Measurements from ENCODE around the gene MTMR3.
"Not testable (repeated sequence)": the region's sequence is repeated elsewhere in the genome, so short reads cannot be mapped to it uniquely, and the experiment has no call there.

The MTMR3 gene

DNA sequence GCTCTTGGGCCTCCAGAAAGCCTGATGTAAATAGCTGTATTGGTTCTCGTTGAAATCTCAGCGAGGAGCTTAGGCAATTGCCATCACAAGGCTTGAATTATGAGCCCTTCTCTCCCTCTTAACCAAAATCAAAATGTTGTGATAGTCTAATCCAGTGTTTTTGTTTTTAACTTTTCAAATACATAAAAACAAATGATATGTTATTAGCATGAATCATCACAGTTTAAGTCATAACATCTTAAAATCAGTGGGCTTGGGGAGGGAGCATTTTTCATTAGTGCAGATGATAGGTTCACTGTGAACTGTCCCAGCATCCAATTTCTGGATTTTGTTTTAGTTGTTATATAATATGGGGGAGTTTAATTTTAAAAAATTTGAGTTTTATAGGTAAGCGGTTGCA lies 148.4 kb downstream of the MTMR3 start:
- DNase-seq, result no peak

- DNase-seq, result no peak
Observed at GRCh38 chr22:30031764-30032455, 148.9 kb downstream of the MTMR3 start.

GRCh38 chr22:30033137-30033536 lies 150.2 kb downstream of the MTMR3 start:
- DNase-seq, result no peak

- no peak for DNase-seq
Observed at GRCh38 chr22:30033901-30034300, 150.9 kb downstream of the MTMR3 start.

GRCh38 chr22:30036656-30037055 lies 153.7 kb downstream of the MTMR3 start:
- DNase-seq, result no peak

DNA sequence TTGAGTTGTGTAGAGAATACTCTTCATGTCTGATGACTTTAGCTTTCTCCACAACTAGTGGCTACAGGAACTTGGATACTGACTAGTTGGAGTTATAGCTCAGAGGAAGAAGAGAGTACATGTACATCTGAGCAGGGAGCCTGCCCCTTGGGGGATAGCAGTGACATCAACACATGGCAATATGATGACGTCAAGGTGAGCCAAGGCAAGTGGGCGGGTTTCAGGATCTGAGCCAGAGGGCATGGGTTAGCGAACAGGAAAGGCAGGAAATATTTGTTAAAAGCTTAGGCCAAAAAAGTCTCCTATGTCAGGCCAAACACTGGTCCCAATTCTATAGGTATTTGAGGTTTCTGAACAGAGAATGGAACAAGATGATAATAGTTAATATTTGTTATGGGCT lies 155.2 kb downstream of the MTMR3 start:
- no peak for DNase-seq

DNA sequence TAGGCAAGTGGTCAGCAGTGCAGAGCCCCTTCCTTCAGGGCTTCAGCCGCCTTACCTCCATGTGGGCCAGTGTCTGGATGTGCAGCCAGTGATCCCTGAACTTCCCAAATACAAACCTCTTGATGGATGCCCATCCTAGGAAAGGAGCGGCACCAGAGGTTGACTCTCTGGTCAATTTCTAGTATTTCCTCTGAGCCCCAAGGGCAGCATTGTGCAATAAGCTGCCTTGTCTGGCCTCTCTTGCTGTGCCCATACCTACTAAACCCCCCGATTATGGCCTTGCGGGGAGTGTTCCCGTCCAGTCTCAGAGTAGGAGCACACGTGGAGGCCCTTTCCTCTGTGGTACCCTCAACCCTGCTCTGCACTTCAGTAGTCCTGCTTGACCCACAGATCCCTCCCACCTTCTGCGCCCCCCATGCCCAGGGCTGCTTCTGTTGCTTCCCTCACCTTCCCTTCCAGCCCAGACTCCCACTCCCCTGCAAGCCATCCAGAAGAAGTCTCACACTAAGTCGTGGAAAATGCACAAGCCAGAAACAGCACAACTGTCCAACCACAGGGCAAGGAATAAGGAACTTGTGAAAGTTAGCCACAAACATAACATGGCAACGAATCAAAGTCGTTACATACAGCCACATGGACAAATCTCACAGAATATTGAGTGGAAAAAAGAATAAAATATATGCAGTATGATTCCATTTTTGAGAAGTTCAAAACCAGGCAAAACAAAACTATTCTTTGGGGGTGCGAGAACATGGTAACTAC lies 157.7 kb downstream of the MTMR3 start:
- no peak for DNase-seq

- no peak for DNase-seq
Observed at GRCh38 chr22:30041475-30041874, 158.5 kb downstream of the MTMR3 start.

GRCh38 chr22:30041881-30042280 lies 158.9 kb downstream of the MTMR3 start:
- no peak for DNase-seq

GRCh38 chr22:30043161-30043560 lies 160.2 kb downstream of the MTMR3 start:
- no peak for DNase-seq

GRCh38 chr22:30044369-30044768 lies 161.4 kb downstream of the MTMR3 start:
- DNase-seq, result no peak

GRCh38 chr22:30044881-30045493 lies 162.0 kb downstream of the MTMR3 start:
- DNase-seq, result no peak

DNA sequence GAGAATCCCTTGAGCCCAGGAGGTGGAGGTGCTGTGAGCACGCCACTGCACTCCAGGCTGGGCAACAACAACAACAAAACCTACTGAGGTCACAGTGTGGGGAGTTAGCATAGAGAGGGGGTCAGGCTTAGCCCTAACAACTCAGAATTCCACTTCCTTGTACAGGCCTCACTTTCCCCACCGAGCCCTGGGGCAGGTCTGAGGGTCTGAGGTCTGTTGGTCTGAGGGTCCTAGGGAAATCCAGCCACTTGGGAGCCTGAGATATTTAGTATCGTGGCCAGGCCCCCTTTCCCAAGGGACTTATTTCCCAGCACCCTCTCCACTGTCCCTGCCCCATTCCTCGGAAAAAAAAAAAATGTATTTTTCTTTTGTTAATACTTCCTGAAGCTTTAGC lies 162.5 kb downstream of the MTMR3 start:
- no peak for DNase-seq

DNA sequence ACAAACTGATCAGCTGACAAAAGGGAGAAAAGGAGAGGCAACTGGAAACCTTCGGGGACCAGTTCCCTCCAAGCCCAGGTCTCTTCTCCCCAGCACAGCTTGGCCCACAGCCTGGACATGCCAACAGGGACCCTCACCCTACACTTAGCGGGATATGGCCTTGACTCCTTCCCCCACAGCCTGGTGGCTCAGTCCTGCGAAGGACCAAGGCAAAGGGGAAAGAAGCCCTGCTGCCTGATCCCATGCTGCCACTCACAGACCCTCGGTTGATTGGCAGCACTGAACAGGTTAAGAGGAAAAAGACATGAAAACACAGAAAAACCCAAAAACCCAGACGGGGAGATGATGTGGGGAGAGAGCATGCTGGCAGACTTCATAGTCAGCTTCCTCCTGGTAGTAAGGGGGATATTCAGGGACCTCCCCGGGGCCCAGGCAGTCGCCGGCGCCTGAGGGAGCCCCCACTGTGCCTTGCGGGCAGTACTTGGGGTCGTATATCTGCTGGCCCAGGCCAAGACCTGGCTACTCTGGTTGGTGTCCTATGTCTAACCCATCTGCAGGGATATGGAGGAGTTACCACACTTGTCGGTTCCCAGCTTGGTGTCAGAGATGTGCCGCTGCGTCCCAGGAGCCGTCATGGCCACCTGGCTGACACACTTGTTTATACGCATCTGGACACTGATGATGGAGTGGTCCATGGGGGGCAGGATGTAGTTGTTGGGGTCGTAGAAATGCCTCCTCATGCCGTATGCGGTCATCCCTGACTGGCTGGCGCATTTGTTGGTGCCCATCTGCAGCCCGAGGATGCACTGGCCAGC lies 163.1 kb downstream of the MTMR3 start:
- no peak for DNase-seq

GRCh38 chr22:30046716-30047363 lies 163.9 kb downstream of the MTMR3 start:
- no peak for DNase-seq

- DNase-seq, result no peak
Observed at GRCh38 chr22:30047364-30047738, 164.4 kb downstream of the MTMR3 start.

- DNase-seq, result no peak
Observed at GRCh38 chr22:30048681-30049080, 165.7 kb downstream of the MTMR3 start.

DNA sequence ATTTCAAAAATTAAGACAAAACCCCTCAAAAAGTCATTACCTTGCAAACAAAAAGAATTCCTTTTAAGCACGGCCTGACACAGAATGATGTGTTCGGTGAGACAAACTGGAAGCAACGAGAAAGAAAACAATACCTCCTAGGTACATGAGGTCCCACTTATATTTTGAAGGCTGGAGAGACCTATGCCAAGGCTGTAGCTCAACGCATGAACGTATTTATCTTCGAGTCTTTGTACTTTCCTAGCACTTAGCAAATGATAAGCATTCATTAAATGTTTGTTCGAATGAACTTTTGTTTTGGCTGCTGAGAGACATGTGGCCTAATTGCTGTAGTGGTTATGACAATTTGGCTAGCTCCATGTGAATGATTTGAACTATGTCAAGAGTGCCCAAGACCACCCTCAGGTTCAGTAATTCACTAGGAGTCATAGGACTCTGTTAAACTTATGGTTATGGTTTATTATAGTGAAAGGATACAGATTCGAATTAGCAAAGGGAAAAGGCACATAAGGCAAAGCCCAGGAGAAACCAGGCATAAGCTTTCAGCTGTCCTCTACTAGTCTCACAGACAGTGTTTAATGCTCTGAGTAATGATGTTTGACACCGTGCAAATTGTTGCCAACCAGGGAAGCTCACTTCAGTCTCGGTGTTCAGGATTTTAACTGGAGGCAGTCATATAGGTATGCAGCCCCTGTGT lies 171.2 kb downstream of the MTMR3 start:
- no peak for DNase-seq

GRCh38 chr22:30054764-30055069 lies 171.7 kb downstream of the MTMR3 start:
- DNase-seq, result no peak

DNA sequence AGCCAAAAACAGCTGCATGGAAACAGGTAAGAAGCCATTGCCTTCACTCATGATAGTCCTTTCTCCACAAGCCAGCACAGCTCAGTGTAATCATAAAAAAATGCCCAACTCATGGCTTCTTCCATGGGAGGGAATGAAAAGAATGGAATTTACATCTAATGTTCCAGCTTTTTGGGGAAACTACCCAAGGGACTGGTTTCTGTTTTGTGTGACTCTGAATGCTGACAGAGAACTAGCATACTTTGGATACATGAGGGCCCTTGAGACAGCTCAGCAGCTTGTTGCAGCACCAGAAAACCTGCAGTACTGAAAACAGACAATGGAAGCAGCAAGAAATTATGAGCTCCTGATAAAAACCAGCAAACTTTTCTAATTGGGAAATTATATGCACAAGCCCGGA lies 173.0 kb downstream of the MTMR3 start:
- no peak for DNase-seq

- no peak for DNase-seq
Observed at GRCh38 chr22:30057375-30057774, 174.4 kb downstream of the MTMR3 start.

- DNase-seq, result not testable (repeated sequence)
Observed at GRCh38 chr22:30059346-30060020, 176.5 kb downstream of the MTMR3 start.

Measured in NCI-H1436 treated with DMSO at 0.1 percent for 48 hours (cell line).